Measurements from ENCODE around the gene SIPA1L2.

SIPA1L2 gene

GRCh38 chr1:232630047-232630893 is at the start of gene SIPA1L2 (continued):
- TF ChIP-seq ZNF621 (tag by site-specific recombination; IDR thresholded peaks at IDR 0.05), result no peak
- TF ChIP-seq ZNF146 (tag by site-specific recombination; IDR thresholded peaks at IDR 0.05), result no peak
- no peak for TF ChIP-seq PRDM4 (tag by site-specific recombination; IDR thresholded peaks at IDR 0.05)
- TF ChIP-seq ZNF555 (tag by site-specific recombination; conservative IDR thresholded peaks at IDR 0.05), result no peak
- TF ChIP-seq EGR2 (tag by site-specific recombination; IDR thresholded peaks at IDR 0.05; ENCODE audit: low read depth), result peak; percentile 34; the same call in 1 of the 2 replicates
- no peak for TF ChIP-seq ZNF514 (tag by site-specific recombination; IDR thresholded peaks at IDR 0.05)
- TF ChIP-seq ZNF335 (tag by site-specific recombination; conservative IDR thresholded peaks at IDR 0.05), result peak; percentile 97
- peak; percentile 87 for TF ChIP-seq KLF10 (tag by site-specific recombination; IDR thresholded peaks at IDR 0.05)
- TF ChIP-seq ZNF311 (tag by site-specific recombination; IDR thresholded peaks at IDR 0.05; ENCODE audit: borderline replicate concordance), result no peak
- 0 out of 2 replicates have a peak, but pooled peaks have one; percentile 17 for TF ChIP-seq FEZF1 (tag by site-specific recombination; IDR thresholded peaks at IDR 0.05)
- 0 out of 2 replicates have a peak, but pooled peaks have one; percentile 14 for TF ChIP-seq INSM2 (tag by site-specific recombination; IDR thresholded peaks at IDR 0.05)
- TF ChIP-seq ZNF580 (tag by site-specific recombination; IDR thresholded peaks at IDR 0.05), result peak; percentile 64
- no peak for TF ChIP-seq ZNF830 (tag by site-specific recombination; IDR thresholded peaks at IDR 0.05; ENCODE audit: low read depth)
- no peak for TF ChIP-seq ZNF221 (tag by site-specific recombination; IDR thresholded peaks at IDR 0.05; ENCODE audit: borderline replicate concordance)
- TF ChIP-seq YY2 (tag by site-specific recombination; IDR thresholded peaks at IDR 0.05), result no peak
- peak; percentile 33 for TF ChIP-seq REST (tag by site-specific recombination; IDR thresholded peaks at IDR 0.05)
- TF ChIP-seq ZNF701 (tag by site-specific recombination; IDR thresholded peaks at IDR 0.05), result no peak
- TF ChIP-seq ZXDB (tag by site-specific recombination; IDR thresholded peaks at IDR 0.05), result peak; percentile 85
- TF ChIP-seq ZFP37 (tag by site-specific recombination; IDR thresholded peaks at IDR 0.05), result peak; percentile 98
- no peak for TF ChIP-seq ZNF248 (tag by site-specific recombination; IDR thresholded peaks at IDR 0.05)
- TF ChIP-seq ZNF791 (tag by site-specific recombination; IDR thresholded peaks at IDR 0.05), result no peak
- no peak for TF ChIP-seq ZNF776 (tag by site-specific recombination; IDR thresholded peaks at IDR 0.05; ENCODE audit: borderline replicate concordance)
- 0 out of 2 replicates have a peak, but pooled peaks have one; percentile 22 for TF ChIP-seq ZNF37A (tag by site-specific recombination; IDR thresholded peaks at IDR 0.05)
- TF ChIP-seq ZSCAN4 (tag by site-specific recombination; IDR thresholded peaks at IDR 0.05), result peak; percentile 61; the same call in 1 of the 2 replicates
- no peak for TF ChIP-seq SCRT1 (tag by site-specific recombination; IDR thresholded peaks at IDR 0.05; ENCODE audit: borderline replicate concordance)
- TF ChIP-seq ZNF266 (tag by site-specific recombination; IDR thresholded peaks at IDR 0.05; ENCODE audit: low read depth), result no peak
- 0 out of 2 replicates have a peak, but pooled peaks have one; percentile 30 for TF ChIP-seq ZNF280D (tag by site-specific recombination; IDR thresholded peaks at IDR 0.05)

Measured in HEK293 (cell line).